ENCODE data around the gene PDE6G.

The PDE6G gene

GRCh38 chr17:81646869-81647600, 9.3 kb downstream of the PDE6G start:
- H3K4me3 ChIP-seq (replicated peaks; ENCODE audit: low read depth, low read length) = no peak overlapping the region

GRCh38 chr17:81644976-81645952, 11.1 kb downstream of the PDE6G start:
- no peak for DNase-seq (ENCODE audit: extremely low read depth, low read depth)
- TF ChIP-seq CTCF (IDR thresholded peaks at IDR 0.05; ENCODE audit: low read depth, low read length, missing control alignments) = no peak
- H3K4me3 ChIP-seq (replicated peaks; ENCODE audit: low read depth, low read length) = no peak overlapping the region

More at GRCh38 chr17:81646869-81647600, 9.3 kb downstream of the PDE6G start:
- TF ChIP-seq CTCF (IDR thresholded peaks at IDR 0.05; ENCODE audit: low read depth, low read length, missing control alignments) = no peak
- no peak for DNase-seq (ENCODE audit: extremely low read depth, low read depth)

- no peak overlapping the region for H3K4me3 ChIP-seq (replicated peaks; ENCODE audit: low read depth, low read length)
- no peak for TF ChIP-seq CTCF (IDR thresholded peaks at IDR 0.05; ENCODE audit: low read depth, low read length, missing control alignments)
- no peak for DNase-seq (ENCODE audit: extremely low read depth, low read depth)
These were observed 11.8 kb downstream of the PDE6G start for GRCh38 chr17:81644496-81644895.

- DNase-seq (ENCODE audit: extremely low read depth, low read depth) = no peak
- no peak for TF ChIP-seq CTCF (IDR thresholded peaks at IDR 0.05; ENCODE audit: low read depth, low read length, missing control alignments)
- H3K4me3 ChIP-seq (replicated peaks; ENCODE audit: low read depth, low read length) = no peak overlapping the region
These were observed 14.4 kb downstream of the PDE6G start for GRCh38 chr17:81641825-81642489.

- no peak for TF ChIP-seq CTCF (IDR thresholded peaks at IDR 0.05; ENCODE audit: low read depth, low read length, missing control alignments)
- H3K4me3 ChIP-seq (replicated peaks; ENCODE audit: low read depth, low read length) = no peak overlapping the region
- DNase-seq (ENCODE audit: extremely low read depth, low read depth) = no peak
These were observed 16.3 kb downstream of the PDE6G start for GRCh38 chr17:81640011-81640410.

- TF ChIP-seq CTCF (IDR thresholded peaks at IDR 0.05; ENCODE audit: low read depth, low read length, missing control alignments) = no peak
- H3K4me3 ChIP-seq (replicated peaks; ENCODE audit: low read depth, low read length) = no peak overlapping the region
- no peak for DNase-seq (ENCODE audit: extremely low read depth, low read depth)
These were observed 17.7 kb downstream of the PDE6G start for GRCh38 chr17:81638683-81639082.

Measured in HFF-Myc (cell line).